ENCODE results near the gene ART1.

DNA sequence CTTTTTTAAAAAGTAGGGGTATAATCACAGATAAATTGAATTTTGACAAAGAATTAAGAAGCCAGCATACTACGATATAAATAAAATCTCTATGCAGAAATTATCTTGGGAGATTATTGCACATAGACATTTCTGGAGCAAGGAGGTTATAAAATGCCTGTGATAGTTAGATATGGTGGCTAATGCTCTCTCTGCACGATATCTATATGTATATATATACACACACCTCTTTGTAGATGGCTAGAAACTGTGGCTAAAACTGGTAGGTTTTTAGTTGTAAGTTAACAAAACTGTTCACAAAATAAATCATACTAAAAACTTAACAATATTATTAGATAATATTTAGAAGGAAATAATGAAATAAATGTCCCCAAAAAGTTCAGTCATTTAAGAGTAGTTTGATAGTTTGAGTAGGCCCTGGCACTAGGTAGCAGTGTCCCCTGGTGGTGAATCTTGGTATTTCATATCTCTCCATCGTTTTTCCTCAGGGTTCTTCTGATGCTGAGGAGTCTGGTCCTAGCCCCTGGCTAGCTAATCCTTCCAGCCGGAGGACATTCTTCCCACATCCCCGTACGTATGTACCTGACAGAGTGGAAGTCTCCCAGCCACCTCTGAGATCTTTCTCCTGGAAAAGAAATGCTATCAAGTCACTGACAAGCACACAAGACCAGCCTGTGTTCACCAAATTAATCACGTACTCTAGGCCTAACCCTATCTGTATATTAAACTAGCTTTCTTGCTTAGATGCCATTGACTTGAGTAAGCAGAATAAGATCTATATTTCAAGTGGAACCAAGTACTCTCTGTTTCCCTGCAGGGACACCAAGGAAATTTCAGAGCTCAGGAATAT lies 35.3 kb upstream of the ART1 start:
- no peak for TF ChIP-seq POLR2A (IDR thresholded peaks at IDR 0.05)
- TF ChIP-seq, protein P1, sequence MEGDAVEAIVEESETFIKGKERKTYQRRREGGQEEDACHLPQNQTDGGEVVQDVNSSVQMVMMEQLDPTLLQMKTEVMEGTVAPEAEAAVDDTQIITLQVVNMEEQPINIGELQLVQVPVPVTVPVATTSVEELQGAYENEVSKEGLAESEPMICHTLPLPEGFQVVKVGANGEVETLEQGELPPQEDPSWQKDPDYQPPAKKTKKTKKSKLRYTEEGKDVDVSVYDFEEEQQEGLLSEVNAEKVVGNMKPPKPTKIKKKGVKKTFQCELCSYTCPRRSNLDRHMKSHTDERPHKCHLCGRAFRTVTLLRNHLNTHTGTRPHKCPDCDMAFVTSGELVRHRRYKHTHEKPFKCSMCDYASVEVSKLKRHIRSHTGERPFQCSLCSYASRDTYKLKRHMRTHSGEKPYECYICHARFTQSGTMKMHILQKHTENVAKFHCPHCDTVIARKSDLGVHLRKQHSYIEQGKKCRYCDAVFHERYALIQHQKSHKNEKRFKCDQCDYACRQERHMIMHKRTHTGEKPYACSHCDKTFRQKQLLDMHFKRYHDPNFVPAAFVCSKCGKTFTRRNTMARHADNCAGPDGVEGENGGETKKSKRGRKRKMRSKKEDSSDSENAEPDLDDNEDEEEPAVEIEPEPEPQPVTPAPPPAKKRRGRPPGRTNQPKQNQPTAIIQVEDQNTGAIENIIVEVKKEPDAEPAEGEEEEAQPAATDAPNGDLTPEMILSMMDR (IDR thresholded peaks at IDR 0.05 in 4 of 5, conservative IDR thresholded peaks at IDR 0.05 in 1 of 5), result peak; percentile 64 to 89 (median 83)

Measured in gastrocnemius medialis (tissue), 4 donors.